ENCODE measurements around the gene ARHGAP24. TPM values are rescaled to one million over a fixed set of nuclear protein-coding genes. Genes with fewer than 3 reads are reported as not detected.

ARHGAP24 gene
- total RNA-seq, 6 experiments from 2014 or later, result 4.0 to 7.3 (median 6.1) TPM

- DNase-seq, result no peak
- Histone ChIP-seq H3K27me3 (no peaks in the 10 kb centered on the region), H3K27ac (peak overlapping the region in 2 of 3 donors; percentile 67 to 69), H3K4me3 (peak overlapping the region in 1 of 3 donors; percentile 10), H3K36me3 (no peaks in the 10 kb centered on the region), H3K4me1 (peaks cover 0 to 50% (median 11%) of the 10 kb centered on the region in 4 donors), H3K9me3 (no peaks in the 10 kb centered on the region)
- ATAC-seq, result peak; percentile 23 to 71 (median 55)
- WGBS (ENCODE audit: insufficient coverage, low coverage, low lambda C conversion rate, missing lambda C conversion rate), result 10% methylated on average over 2 of the region's 2 CpGs
- TF ChIP-seq POLR2A (IDR thresholded peaks at IDR 0.05), result no peak
- TF ChIP-seq CTCF (IDR thresholded peaks at IDR 0.05), result no peak
- intact Hi-C loops (cut with DNase I), result no loop called here
These were observed 462.6 kb downstream of the ARHGAP24 start for GRCh38 chr4:85937507-85937906.

GRCh38 chr4:85938062-85938461 lies 463.1 kb downstream of the ARHGAP24 start:
- intact Hi-C loops (cut with DNase I), result no loop called here
- peaks cover 0 to 44% (median 8%) of the 10 kb centered on the region in 4 donors for H3K4me1 ChIP-seq
- H3K27ac ChIP-seq, result peak overlapping the region; percentile 12 to 69 (median 67)
- H3K9me3 ChIP-seq, result no peaks in the 10 kb centered on the region
- DNase-seq, result peak in 1 of 3 donors; percentile 47
- peak; percentile 72 to 85 (median 77) for ATAC-seq
- no peak for TF ChIP-seq CTCF (IDR thresholded peaks at IDR 0.05)
- TF ChIP-seq POLR2A (IDR thresholded peaks at IDR 0.05), result no peak
- WGBS (ENCODE audit: insufficient coverage, low coverage, low lambda C conversion rate, missing lambda C conversion rate), result 30% methylated on average over 5 of the region's 5 CpGs
- peak overlapping the region in 1 of 3 donors; percentile 10 for H3K4me3 ChIP-seq
- no peaks in the 10 kb centered on the region for H3K27me3 ChIP-seq
- H3K36me3 ChIP-seq, result no peaks in the 10 kb centered on the region

- Histone ChIP-seq H3K27ac (peak overlapping the region in 2 of 3 donors; percentile 67 to 69), H3K9me3 (no peaks in the 10 kb centered on the region), H3K4me3 (no peak overlapping the region), H3K36me3 (no peaks in the 10 kb centered on the region), H3K4me1 (peaks cover 0 to 39% (median 8%) of the 10 kb centered on the region in 4 donors), H3K27me3 (no peaks in the 10 kb centered on the region)
- DNase-seq, result no peak
- intact Hi-C loops (cut with DNase I), result no loop called here
- TF ChIP-seq CTCF (IDR thresholded peaks at IDR 0.05) (no peak), POLR2A (IDR thresholded peaks at IDR 0.05) (no peak)
- 82% methylated on average over 2 of the region's 2 CpGs for WGBS (ENCODE audit: insufficient coverage, low coverage, low lambda C conversion rate, missing lambda C conversion rate)
- no peak for ATAC-seq
These were observed 464.0 kb downstream of the ARHGAP24 start for GRCh38 chr4:85938902-85939301.

DNA sequence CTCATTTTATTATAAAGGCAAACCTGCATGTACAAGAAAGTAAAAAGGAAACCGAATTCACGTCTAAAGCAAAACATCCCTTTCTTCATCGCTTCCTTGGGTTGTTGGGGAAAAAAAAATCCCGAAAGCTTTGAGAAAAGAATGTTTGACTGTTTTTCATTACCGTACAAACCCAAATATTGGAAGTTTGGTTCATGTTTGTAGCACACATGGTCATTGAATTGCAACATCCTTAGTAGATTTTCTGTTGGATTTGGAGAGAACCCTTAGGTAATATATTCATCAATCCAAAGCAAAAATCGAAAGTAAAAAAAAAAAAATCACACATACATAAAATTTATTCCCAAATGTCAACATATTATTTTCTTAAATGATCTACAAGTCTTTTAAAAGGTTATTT lies 464.6 kb downstream of the ARHGAP24 start:
- H3K27me3 ChIP-seq, result no peaks in the 10 kb centered on the region
- peaks cover 0 to 35% (median 8%) of the 10 kb centered on the region in 4 donors for H3K4me1 ChIP-seq
- ATAC-seq (peak; percentile 43 to 59 (median 54)), DNase-seq (no peak)
- H3K36me3 ChIP-seq, result no peaks in the 10 kb centered on the region
- no peak for TF ChIP-seq POLR2A (IDR thresholded peaks at IDR 0.05)
- TF ChIP-seq CTCF (IDR thresholded peaks at IDR 0.05), result no peak
- WGBS (ENCODE audit: insufficient coverage, low coverage, low lambda C conversion rate, missing lambda C conversion rate), result 19% methylated on average over 6 of the region's 6 CpGs
- H3K4me3 ChIP-seq, result peak overlapping the region in 2 of 3 donors; percentile 33 to 36
- intact Hi-C loops (cut with DNase I), result no loop called here
- peak overlapping the region; percentile 30 to 69 (median 67) for H3K27ac ChIP-seq
- H3K9me3 ChIP-seq, result no peaks in the 10 kb centered on the region

- H3K27ac ChIP-seq, result peak overlapping the region; percentile 30 to 69 (median 67)
- no peaks in the 10 kb centered on the region for H3K9me3 ChIP-seq
- ATAC-seq (peak; percentile 52 to 67 (median 54)), DNase-seq (no peak)
- H3K4me1 ChIP-seq, result peaks cover 0 to 35% (median 8%) of the 10 kb centered on the region in 4 donors
- intact Hi-C loops (cut with DNase I), result no loop called here
- TF ChIP-seq CTCF (IDR thresholded peaks at IDR 0.05), result no peak
- TF ChIP-seq POLR2A (IDR thresholded peaks at IDR 0.05), result no peak
- no peaks in the 10 kb centered on the region for H3K36me3 ChIP-seq
- H3K27me3 ChIP-seq, result no peaks in the 10 kb centered on the region
- peak overlapping the region in 2 of 3 donors; percentile 33 to 36 for H3K4me3 ChIP-seq
These were observed 465.2 kb downstream of the ARHGAP24 start for GRCh38 chr4:85940151-85940550.

All from right lobe of liver (tissue), 6 donors.